Measurements from ENCODE around the gene SMARCC2. TPM values are rescaled to one million over a fixed set of nuclear protein-coding genes. Genes with fewer than 3 reads are reported as not detected.
A peak's percentile ranks its signal among the peaks of the same experiment; 100 is the strongest.

SMARCC2 gene
- total and polyA plus RNA-seq, 2 of the 13 experiments (the other 11 are each of a cell fraction or from before 2014, with no cell fraction given), result 21.3 to 24.1 TPM

- TF ChIP-seq ZNF674 (CRISPR knock-in tag; IDR thresholded peaks at IDR 0.05; ENCODE audit: low read depth) (no peak), PTBP1 (IDR thresholded peaks at IDR 0.05; ENCODE audit: low read depth, low read length, poor library complexity, severe bottlenecking) (no peak), ARID2 (CRISPR knock-in tag; IDR thresholded peaks at IDR 0.05; ENCODE audit: borderline replicate concordance) (no peak), ZMYM3 (CRISPR knock-in tag; IDR thresholded peaks at IDR 0.05) (no peak), ZNF569 (CRISPR knock-in tag; IDR thresholded peaks at IDR 0.05; ENCODE audit: borderline replicate concordance) (no peak), ZFYVE20 (CRISPR knock-in tag; IDR thresholded peaks at IDR 0.05; ENCODE audit: borderline replicate concordance, low read depth) (0 out of 2 replicates have a peak, but pooled peaks have one; percentile 33), STAT5B (CRISPR knock-in tag; IDR thresholded peaks at IDR 0.05) (no peak), ZSCAN21 (CRISPR knock-in tag; IDR thresholded peaks at IDR 0.05; ENCODE audit: borderline replicate concordance) (no peak), SNAI1 (CRISPR knock-in tag; IDR thresholded peaks at IDR 0.05; ENCODE audit: borderline replicate concordance) (no peak), CERS6 (CRISPR knock-in tag; IDR thresholded peaks at IDR 0.05) (no peak), JDP2 (CRISPR knock-in tag; IDR thresholded peaks at IDR 0.05; ENCODE audit: borderline replicate concordance) (no peak), ZNF605 (CRISPR knock-in tag; IDR thresholded peaks at IDR 0.05) (no peak), ZNF496 (CRISPR knock-in tag; IDR thresholded peaks at IDR 0.05; ENCODE audit: insufficient replicate concordance) (no peak), TBX2 (CRISPR knock-in tag; IDR thresholded peaks at IDR 0.05; ENCODE audit: borderline replicate concordance) (0 out of 2 replicates have a peak, but pooled peaks have one; percentile 6), NFE2 (CRISPR knock-in tag; IDR thresholded peaks at IDR 0.05) (no peak), DR1 (CRISPR knock-in tag; IDR thresholded peaks at IDR 0.05) (peak; percentile 99), ZFP36L2 (CRISPR knock-in tag; IDR thresholded peaks at IDR 0.05) (no peak), ZNF441 (CRISPR knock-in tag; IDR thresholded peaks at IDR 0.05; ENCODE audit: borderline replicate concordance) (0 out of 2 replicates have a peak, but pooled peaks have one; percentile 19), ZMYM4 (CRISPR knock-in tag; IDR thresholded peaks at IDR 0.05) (peak; percentile 36; the same call in 1 of the 2 replicates), JUN (CRISPR knock-in tag; IDR thresholded peaks at IDR 0.05) (peak; percentile 75; the same call in 1 of the 2 replicates)
- TF ChIP-seq, protein P1, sequence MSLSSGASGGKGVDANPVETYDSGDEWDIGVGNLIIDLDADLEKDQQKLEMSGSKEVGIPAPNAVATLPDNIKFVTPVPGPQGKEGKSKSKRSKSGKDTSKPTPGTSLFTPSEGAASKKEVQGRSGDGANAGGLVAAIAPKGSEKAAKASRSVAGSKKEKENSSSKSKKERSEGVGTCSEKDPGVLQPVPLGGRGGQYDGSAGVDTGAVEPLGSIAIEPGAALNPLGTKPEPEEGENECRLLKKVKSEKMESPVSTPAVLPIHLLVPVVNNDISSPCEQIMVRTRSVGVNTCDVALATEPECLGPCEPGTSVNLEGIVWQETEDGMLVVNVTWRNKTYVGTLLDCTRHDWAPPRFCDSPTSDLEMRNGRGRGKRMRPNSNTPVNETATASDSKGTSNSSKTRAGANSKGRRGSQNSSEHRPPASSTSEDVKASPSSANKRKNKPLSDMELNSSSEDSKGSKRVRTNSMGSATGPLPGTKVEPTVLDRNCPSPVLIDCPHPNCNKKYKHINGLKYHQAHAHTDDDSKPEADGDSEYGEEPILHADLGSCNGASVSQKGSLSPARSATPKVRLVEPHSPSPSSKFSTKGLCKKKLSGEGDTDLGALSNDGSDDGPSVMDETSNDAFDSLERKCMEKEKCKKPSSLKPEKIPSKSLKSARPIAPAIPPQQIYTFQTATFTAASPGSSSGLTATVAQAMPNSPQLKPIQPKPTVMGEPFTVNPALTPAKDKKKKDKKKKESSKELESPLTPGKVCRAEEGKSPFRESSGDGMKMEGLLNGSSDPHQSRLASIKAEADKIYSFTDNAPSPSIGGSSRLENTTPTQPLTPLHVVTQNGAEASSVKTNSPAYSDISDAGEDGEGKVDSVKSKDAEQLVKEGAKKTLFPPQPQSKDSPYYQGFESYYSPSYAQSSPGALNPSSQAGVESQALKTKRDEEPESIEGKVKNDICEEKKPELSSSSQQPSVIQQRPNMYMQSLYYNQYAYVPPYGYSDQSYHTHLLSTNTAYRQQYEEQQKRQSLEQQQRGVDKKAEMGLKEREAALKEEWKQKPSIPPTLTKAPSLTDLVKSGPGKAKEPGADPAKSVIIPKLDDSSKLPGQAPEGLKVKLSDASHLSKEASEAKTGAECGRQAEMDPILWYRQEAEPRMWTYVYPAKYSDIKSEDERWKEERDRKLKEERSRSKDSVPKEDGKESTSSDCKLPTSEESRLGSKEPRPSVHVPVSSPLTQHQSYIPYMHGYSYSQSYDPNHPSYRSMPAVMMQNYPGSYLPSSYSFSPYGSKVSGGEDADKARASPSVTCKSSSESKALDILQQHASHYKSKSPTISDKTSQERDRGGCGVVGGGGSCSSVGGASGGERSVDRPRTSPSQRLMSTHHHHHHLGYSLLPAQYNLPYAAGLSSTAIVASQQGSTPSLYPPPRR (CRISPR knock-in tag; IDR thresholded peaks at IDR 0.05; ENCODE audit: borderline replicate concordance), result no peak
These were observed 31.0 kb downstream of the SMARCC2 start, which contains the start of gene MYL6 (continued) for GRCh38 chr12:56158029-56158925.
